ENCODE measurements around the gene TMEM250.

The TMEM250 gene

DNA sequence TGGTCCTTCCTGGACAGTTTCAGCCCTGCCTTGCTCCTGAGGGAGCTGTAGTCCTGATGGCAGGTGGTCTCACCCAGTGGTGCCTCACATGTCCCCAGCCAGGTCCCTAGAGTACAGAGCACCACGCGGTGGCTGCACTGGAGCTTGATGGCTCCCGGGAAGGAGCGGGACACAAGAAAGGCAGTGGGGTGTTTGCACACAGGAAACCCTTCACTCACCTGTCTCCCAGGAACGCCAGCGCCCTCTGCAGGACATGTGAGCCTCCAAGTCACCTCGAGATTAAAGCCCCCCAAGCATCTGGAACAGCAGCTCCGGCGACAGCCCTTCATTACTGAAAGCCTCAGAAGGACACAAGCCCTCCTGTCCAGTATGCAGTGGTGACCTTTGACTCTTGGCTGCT is 19.9 kb upstream of the TMEM250 start:
- in situ Hi-C loops (cut with HindIII; ENCODE audit: low sequenced_read_pairs): no loop called here
- DNase-seq (ENCODE audit: low read depth, low spot score): no peak
- no peak overlapping the region for H3K4me3 ChIP-seq (ENCODE audit: low read depth, low read length)
- TF ChIP-seq, protein P1, sequence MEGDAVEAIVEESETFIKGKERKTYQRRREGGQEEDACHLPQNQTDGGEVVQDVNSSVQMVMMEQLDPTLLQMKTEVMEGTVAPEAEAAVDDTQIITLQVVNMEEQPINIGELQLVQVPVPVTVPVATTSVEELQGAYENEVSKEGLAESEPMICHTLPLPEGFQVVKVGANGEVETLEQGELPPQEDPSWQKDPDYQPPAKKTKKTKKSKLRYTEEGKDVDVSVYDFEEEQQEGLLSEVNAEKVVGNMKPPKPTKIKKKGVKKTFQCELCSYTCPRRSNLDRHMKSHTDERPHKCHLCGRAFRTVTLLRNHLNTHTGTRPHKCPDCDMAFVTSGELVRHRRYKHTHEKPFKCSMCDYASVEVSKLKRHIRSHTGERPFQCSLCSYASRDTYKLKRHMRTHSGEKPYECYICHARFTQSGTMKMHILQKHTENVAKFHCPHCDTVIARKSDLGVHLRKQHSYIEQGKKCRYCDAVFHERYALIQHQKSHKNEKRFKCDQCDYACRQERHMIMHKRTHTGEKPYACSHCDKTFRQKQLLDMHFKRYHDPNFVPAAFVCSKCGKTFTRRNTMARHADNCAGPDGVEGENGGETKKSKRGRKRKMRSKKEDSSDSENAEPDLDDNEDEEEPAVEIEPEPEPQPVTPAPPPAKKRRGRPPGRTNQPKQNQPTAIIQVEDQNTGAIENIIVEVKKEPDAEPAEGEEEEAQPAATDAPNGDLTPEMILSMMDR (IDR thresholded peaks at IDR 0.05; ENCODE audit: low read depth, low read length): peak; percentile 57

DNA sequence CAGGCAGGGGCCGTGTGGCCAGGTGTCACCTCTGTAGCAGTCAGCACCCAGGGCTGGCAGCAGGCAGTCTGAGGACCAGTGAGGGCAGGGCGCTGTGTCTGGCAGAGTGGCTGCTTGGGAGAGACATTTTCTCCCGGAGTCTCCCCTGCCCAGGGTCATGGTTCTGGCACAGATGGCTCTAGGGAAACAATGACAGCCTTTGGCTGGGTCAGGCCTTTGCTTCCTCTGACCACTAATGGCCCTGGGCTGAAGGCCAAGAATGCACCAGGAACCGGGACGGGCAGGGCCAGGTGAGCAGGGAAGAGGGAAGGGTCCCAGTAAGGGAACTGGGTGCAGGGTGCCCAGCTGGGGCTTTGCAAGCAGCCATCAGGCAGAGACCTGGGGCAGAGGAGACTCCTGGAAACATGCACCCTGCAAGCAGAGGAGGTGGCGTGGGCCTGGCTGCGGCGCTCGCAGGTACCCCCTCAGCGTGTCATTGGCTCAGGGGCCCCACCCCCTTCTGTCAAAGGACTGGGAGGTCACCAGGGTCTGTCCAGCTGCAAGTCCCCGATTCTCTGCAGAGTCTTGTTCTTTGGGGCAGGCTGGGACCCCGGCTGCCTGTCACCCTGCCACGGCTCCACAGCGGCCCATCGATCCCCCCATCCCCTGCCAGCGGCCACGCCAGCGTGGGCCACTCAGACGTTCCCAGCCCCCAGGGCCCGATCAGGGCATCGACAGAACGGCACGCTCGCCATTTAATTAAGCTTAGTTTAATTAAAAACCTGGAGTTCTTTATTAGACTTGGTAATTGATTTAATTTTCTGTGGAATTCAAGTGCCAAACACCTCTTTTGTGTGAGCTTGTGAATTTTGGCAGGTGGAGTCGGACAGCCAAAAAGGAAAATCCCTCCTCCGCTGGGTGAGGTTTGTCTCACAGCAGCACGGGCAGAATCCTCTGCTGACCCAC is 18.9 kb upstream of the TMEM250 start:
- DNase-seq (ENCODE audit: low read depth, low spot score): no peak
- no peak overlapping the region for H3K4me3 ChIP-seq (ENCODE audit: low read depth, low read length)
- TF ChIP-seq, protein P1 (IDR thresholded peaks at IDR 0.05; ENCODE audit: low read depth, low read length): no peak
- in situ Hi-C loops (cut with HindIII; ENCODE audit: low sequenced_read_pairs): no loop called here

DNA sequence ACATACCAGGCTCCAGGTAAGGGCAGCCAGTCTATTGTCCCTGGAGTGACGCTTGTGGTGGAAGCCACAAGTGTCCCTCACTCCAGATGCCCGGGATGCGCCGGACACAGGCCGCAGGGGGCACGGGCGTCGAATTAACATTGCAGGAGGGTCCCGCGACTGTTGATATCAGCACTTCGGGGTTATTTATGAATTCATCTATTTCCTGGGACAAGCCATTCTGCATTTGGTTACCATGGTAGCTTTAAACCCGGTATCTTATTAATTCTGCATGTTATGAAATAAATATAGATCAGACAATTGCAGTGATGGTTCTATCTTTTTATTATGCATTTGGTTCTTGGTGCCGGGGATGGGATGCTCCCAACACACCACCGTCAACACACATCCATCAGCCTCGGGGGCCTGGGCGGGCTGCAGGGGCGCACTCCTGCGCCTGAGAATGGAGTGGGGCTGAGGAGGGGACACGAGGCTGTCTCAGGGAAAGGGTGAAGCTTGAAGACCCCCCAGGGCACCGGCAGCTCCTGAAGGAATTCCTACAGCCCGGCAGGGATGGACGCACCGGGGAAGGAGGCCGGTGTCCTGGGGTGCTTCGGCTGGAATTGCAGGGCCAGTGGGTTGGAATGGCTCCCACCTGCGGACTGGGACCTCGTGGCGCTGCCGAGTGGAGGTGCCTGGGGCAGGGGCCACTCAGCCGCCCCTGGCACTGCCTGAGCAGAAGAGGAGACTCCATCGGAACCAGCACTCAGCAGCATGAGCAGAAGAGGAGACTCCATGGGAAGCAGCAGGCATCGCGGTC is 17.7 kb upstream of the TMEM250 start:
- in situ Hi-C loops (cut with HindIII; ENCODE audit: low sequenced_read_pairs): no loop called here
- DNase-seq (ENCODE audit: low read depth, low spot score): no peak
- no peak overlapping the region for H3K4me3 ChIP-seq (ENCODE audit: low read depth, low read length)
- TF ChIP-seq, protein P1 (IDR thresholded peaks at IDR 0.05; ENCODE audit: low read depth, low read length): no peak

DNA sequence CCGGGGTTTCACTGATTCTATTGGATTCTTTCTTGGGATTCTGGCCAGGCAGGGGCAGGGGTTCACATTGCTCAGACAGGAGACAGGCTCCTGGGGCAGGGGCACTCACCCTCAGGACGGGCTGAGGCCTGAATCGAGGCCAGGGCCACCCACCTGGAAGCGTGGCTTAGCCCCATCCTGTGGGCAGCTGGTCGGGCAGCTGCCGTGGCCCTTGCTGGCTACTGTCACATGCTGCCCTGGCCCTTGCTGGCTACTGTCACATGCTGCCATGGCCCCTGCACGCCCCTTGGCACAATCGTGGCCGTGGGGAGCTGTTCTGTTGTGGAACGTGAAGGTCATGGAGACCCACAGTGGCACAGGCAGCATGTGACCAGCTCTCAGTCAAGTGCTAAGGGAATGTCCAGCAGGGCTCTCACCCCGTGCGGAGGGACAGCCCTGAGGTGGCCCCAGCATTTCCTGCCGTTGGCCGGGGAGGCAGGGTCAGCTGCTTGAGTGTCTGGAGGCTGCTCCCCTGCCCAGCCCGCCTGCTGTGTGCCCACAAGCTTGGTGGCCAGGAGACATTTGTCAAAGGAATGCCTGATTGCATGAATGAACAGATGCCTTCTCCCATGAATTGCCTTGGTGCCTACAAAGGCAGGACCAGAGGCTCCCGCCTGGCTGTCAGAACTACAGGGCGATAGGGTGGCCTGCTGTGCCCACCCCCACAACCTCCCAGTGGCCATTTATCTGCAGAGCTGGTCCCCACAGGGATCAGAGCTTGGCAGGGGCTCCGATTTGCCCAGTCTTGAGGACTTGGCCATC is 16.9 kb upstream of the TMEM250 start:
- TF ChIP-seq, protein P1 (IDR thresholded peaks at IDR 0.05; ENCODE audit: low read depth, low read length): no peak
- no peak for DNase-seq (ENCODE audit: low read depth, low spot score)
- H3K4me3 ChIP-seq (ENCODE audit: low read depth, low read length): no peak overlapping the region
- in situ Hi-C loops (cut with HindIII; ENCODE audit: low sequenced_read_pairs): no loop called here

DNA sequence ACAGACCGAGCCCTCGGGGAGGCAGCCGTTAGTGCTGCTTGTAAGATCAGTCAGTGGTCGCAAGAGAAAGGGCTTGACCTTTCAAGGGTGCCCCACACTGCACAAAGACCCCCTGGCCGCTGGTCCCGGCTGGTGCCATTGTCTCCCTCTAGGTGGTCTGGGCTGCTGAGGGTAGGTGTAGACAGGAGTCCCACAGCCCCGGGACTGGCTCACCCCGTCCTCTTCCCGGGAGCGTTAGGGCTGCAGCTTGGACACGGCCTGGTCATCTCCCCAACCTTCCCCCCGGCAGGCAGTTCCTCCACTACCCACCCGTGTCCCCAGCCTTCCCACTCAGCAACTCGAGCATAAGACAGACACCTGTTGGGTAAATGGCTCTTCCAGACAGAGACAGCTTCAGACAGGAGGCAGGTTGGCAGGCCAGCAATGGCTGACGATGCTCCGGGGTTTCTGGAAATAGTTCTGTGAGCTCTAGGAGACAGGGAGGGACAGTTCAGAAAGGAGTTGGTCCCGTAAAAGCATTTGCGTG is 15.3 kb upstream of the TMEM250 start:
- TF ChIP-seq, protein P1 (IDR thresholded peaks at IDR 0.05; ENCODE audit: low read depth, low read length): no peak
- no peak for DNase-seq (ENCODE audit: low read depth, low spot score)
- no peak overlapping the region for H3K4me3 ChIP-seq (ENCODE audit: low read depth, low read length)
- in situ Hi-C loops (cut with HindIII; ENCODE audit: low sequenced_read_pairs): no loop called here

Measured in astrocyte of the spinal cord (primary cell).